Stimulated activated CD4-positive, alpha-beta T cell treated with anti-CD3 and anti-CD28 coated beads, Interleukin-15, amount 100 ng/mL, for 24 hours (primary cell): ENCODE measurements around the gene MYH10.

Experiments used
- DNase-seq: peaks from one replicate; pipeline ENCODE4 v3.0.0-alpha.2; 2020

MYH10 gene

GRCh38 chr17:8647956-8648355 lies 17.4 kb upstream of the MYH10 start:
- no peak for DNase-seq

GRCh38 chr17:8647202-8647601 lies 16.7 kb upstream of the MYH10 start:
- DNase-seq = no peak

- no peak for DNase-seq
Observed at GRCh38 chr17:8644507-8644902, 14.0 kb upstream of the MYH10 start.

- no peak for DNase-seq
Observed at GRCh38 chr17:8643855-8644506, 13.5 kb upstream of the MYH10 start.

GRCh38 chr17:8639709-8640108 lies 9.2 kb upstream of the MYH10 start:
- DNase-seq = no peak

- DNase-seq = no peak
Observed at GRCh38 chr17:8632061-8632460, 1.5 kb upstream of the MYH10 start.

GRCh38 chr17:8631554-8631877 lies 991 bp upstream of the MYH10 start:
- no peak for DNase-seq

- DNase-seq = peak; percentile 96
Observed at GRCh38 chr17:8630802-8631553, 453 bp upstream of the MYH10 start.

- DNase-seq = peak; percentile 46
Observed at GRCh38 chr17:8629371-8630226, 926 bp downstream of the MYH10 start.

GRCh38 chr17:8628609-8629169 lies 1.8 kb downstream of the MYH10 start:
- DNase-seq = no peak

GRCh38 chr17:8628172-8628571 lies 2.4 kb downstream of the MYH10 start:
- no peak for DNase-seq

- no peak for DNase-seq
Observed at GRCh38 chr17:8623591-8623990, 6.9 kb downstream of the MYH10 start.

- no peak for DNase-seq
Observed at GRCh38 chr17:8622191-8622590, 8.3 kb downstream of the MYH10 start.

- DNase-seq = no peak
Observed at GRCh38 chr17:8621585-8621984, 8.9 kb downstream of the MYH10 start.

- DNase-seq = no peak
Observed at GRCh38 chr17:8619294-8619693, 11.2 kb downstream of the MYH10 start.

- no peak for DNase-seq
Observed at GRCh38 chr17:8618825-8619224, 11.7 kb downstream of the MYH10 start.

- DNase-seq = no peak
Observed at GRCh38 chr17:8614988-8615387, 15.5 kb downstream of the MYH10 start.

GRCh38 chr17:8611619-8612298 lies 18.8 kb downstream of the MYH10 start:
- DNase-seq = no peak

- DNase-seq = no peak
Observed at GRCh38 chr17:8611137-8611536, 19.4 kb downstream of the MYH10 start.

GRCh38 chr17:8610558-8610957 lies 20.0 kb downstream of the MYH10 start:
- no peak for DNase-seq

- no peak for DNase-seq
Observed at GRCh38 chr17:8609910-8610309, 20.6 kb downstream of the MYH10 start.

GRCh38 chr17:8608001-8608400 lies 22.5 kb downstream of the MYH10 start:
- DNase-seq = no peak

- no peak for DNase-seq
Observed at GRCh38 chr17:8606401-8606800, 24.1 kb downstream of the MYH10 start.
